Measurements from ENCODE around the gene WWOX.

- no peak for TF ChIP-seq EZH2 (IDR thresholded peaks at IDR 0.05; ENCODE audit: low read depth)
- no peak for TF ChIP-seq CTCF (conservative IDR thresholded peaks at IDR 0.05)
Observed at GRCh38 chr16:79051313-79051712, 951.9 kb downstream of the WWOX start.

Measured in PC-9 (cell line).